Activated CD4-positive, alpha-beta T cell treated with anti-CD3 and anti-CD28 coated beads, Interleukin-2, Interleukin-6, amounts not matched to agents 100 ng/mL and 50 ng/mL, durations not matched to agents 16 hours and 8 hours (primary cell): ENCODE data around the gene SLC7A10.
"Not testable (repeated sequence)": the region's sequence is repeated elsewhere in the genome, so short reads cannot be mapped to it uniquely, and the experiment has no call there.

Experiments
- DNase-seq: peaks from one replicate; pipeline ENCODE4 v3.0.0-alpha.2; 2020

SLC7A10 gene

DNA sequence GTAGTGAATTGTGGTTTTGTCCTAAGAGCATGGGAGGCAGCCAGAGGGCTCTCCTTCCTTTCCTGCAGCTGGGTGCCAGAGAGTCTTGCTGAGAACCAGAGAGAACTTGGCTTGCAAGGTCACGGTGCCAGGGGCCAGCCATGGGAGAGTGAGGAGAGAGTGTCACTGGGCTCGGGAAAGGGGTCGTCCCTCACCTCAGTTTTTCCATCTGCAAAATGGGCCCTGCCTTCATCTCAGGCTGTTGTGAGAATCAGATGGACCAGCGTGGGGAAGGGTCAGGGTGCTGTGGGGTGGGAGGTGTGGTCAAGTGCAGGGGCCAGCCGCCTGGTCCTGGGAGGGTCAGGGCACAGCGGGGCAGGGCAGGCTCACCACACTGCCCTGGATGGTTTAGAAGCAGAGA, 24.2 kb downstream of the SLC7A10 start:
- no peak for DNase-seq

DNA sequence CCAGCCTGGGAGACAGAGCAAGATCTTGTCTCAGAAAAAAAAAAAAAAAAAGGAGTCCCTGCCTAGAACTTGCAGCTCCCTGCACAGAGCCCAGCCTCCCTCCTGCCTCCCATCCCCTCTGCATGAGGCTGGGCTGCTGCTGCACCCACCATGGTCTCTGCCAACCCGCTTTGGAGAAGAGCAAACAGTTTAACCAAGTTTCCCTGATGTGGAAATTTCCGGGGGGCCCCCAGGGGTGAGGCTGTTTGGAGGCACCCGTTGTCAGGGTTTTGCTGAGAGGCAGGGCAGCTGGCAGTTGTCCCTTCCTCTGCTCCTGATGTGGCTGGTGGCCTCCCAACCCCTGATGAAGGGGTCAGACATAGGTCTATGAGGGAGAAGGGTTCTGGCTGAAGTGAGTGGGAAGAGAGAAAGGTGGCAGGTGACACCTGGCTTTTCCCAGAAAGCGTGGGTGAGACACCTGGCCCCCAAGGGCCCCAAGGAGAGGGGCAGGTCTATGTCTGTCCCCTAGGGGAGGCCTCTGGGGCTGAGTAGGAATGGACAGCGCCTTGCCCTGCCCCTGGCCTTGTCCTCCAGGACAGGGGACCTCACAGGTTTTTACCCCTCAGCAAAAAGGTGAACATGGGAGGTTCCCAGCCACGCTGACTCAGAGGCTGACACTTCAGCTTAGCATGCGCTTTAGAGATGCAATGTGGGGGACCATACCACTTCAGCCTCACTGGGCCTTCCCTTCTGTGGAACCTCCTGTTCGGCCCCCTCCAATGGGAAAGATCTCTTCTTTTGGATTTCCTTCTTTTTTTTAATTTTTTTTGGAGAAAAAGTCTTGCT, 26.0 kb downstream of the SLC7A10 start:
- no peak for DNase-seq

- no peak for DNase-seq
These were observed 27.5 kb downstream of the SLC7A10 start for GRCh38 chr19:33198169-33198568.

GRCh38 chr19:33197591-33198000, 28.1 kb downstream of the SLC7A10 start:
- no peak for DNase-seq

DNA sequence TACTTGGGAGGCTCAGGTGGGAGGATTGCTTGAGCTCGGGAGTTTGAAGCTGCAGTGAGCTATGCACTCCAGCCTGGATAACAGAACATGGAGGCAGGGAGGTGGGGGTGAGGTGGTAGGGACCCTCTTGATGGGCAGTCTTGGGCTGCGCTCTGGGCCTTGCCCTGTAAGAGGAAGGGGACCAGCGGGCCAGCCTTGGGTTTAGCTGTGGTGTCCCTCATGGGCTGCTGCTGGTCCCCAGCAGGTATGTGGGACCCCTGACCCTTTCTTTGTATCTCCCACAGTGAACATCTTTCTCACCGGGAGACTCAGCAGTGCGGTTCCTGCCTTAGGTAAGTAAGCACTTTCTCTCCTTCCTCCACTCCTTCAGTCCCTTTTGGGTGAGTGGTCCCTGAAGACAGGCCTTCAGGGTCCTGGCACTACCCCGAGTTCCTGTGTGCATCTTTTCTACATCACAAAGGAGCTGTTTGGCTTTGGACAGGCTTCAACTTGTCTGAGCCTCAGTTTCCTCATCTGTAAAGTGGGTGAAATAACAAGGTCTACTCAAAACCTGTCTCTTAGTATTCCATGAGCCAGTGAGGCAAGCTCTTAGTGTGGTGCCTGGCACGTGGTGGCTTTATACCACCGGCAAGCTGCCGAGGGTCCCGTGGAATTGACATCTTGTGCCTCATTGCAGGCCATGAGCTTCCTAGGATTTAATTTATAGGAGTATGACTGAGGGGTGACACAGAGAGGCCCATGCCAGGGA, 29.0 kb downstream of the SLC7A10 start:
- no peak for DNase-seq

- DNase-seq = no peak
These were observed 29.9 kb downstream of the SLC7A10 start for GRCh38 chr19:33195645-33196347.

DNA sequence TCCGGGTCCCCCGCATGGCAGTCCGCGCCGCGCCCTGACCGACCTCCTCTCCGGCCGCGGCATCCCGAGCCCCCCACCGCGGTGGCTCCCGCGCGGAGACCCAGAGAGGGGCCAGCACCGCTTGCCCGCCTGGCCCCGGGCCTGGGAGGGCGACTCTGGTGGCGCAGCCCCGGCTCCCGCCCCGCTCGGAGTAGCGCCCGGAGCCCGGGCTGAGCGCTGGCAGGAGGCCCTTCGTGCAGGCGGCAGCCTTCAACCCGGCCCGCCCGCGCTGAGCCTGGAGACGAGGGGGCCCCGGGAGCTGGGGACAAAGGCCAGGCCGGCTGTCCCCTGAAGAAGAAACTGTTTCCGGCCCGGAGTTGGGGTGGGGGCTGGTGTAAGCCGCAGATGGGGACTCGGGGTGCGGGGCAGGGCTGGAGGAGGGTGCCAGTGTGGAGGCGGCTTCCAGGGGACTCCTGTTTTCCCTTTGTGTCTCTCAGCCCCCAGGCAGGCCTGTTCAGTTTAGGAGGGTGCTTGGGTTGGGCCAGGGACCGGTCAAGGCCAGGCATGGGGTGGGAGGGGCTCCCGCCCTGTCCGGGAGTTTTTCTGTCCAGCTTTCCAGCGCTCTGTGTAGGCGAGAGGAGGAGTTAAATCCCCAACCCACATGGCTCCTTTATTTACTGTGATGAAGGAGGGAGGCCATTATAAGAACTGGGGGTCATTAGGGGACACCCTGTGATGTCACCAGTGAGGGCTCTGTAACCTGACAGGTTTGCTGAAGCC, 30.6 kb downstream of the SLC7A10 start:
- no peak for DNase-seq

GRCh38 chr19:33194532-33194885, 31.1 kb downstream of the SLC7A10 start:
- DNase-seq = no peak

GRCh38 chr19:33193865-33194362, 31.7 kb downstream of the SLC7A10 start, which contains the start of gene LRP3:
TSS of gene LRP3 (plus strand) at chr19:33194330. CDS start at chr19:33194786, 456 bp downstream.
- DNase-seq = no peak

DNA sequence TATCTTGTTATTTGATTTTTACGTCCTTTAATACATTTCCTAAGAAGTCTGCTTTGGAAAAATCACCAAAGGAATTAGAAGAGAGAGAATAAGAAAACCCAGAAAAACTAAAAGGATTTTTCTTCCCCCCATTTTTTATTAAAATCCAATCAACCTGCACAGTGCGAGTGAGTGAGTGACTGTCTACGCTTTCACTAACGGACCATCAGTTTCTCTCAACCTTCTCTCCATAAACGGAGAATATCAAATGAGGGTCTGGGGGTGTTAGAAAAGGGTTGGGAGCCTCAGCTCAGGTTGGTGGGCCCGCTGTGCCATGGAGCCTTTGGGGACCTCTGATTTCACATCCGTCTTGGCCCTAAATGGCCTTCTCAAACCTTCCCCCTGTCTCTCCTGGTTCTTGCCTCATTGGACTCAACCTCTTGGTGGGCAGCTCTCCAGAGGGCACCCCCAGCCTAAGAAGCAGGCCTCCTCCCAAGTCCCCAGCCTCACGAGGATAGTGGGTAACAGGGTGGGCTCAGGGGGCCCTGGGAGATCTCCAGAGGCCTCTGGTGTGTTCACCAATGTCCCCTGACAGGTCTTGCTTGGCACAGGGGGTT, 32.3 kb downstream of the SLC7A10 start:
- no peak for DNase-seq

DNA sequence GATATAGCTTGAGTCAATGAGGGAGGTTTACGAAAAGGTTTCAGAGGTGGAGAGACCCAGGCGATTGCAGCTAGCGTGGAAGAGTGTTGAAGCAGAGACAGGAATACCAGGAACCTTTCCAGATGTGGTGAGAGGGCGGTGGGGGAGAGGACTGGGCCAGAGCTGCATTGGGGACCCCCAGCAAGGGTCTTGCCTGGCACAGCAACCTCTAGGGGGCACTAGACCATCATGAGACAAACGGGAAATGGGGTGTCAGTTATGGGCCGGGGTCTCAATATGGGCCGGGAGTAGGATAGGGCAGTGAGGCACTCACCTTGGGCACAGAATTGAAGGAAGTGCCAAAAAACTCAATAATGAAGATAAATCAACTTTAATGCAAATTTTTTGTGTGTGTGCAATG, 33.6 kb downstream of the SLC7A10 start:
- DNase-seq = no peak

GRCh38 chr19:33191501-33191900, 34.1 kb downstream of the SLC7A10 start:
- no peak for DNase-seq

GRCh38 chr19:33191092-33191491, 34.6 kb downstream of the SLC7A10 start:
- not testable (repeated sequence) for DNase-seq

DNA sequence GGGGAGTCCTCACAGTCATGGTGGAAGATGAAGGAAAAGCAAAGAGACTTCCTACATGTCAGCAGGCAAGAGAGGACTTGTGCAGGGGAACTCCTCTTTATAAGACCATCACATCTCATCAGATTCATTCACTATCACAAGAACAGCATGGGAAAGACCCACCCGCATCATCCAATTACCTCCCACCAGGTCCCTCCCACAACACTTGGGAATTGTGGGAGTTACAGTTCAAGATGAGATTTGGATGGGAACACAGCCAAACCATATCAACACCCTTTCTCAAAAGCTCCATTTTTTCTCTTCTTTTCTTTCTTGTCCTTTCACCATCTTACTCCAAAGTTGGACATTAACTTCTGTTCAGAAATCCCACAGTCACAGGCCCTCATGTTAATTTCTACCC, 36.2 kb downstream of the SLC7A10 start:
- DNase-seq = no peak

GRCh38 chr19:33187183-33187540, 38.5 kb downstream of the SLC7A10 start:
- no peak for DNase-seq

- no peak for DNase-seq
These were observed 39.0 kb downstream of the SLC7A10 start for GRCh38 chr19:33186431-33187182.

- no peak for DNase-seq
These were observed 48.2 kb downstream of the SLC7A10 start for GRCh38 chr19:33177417-33177979.

DNA sequence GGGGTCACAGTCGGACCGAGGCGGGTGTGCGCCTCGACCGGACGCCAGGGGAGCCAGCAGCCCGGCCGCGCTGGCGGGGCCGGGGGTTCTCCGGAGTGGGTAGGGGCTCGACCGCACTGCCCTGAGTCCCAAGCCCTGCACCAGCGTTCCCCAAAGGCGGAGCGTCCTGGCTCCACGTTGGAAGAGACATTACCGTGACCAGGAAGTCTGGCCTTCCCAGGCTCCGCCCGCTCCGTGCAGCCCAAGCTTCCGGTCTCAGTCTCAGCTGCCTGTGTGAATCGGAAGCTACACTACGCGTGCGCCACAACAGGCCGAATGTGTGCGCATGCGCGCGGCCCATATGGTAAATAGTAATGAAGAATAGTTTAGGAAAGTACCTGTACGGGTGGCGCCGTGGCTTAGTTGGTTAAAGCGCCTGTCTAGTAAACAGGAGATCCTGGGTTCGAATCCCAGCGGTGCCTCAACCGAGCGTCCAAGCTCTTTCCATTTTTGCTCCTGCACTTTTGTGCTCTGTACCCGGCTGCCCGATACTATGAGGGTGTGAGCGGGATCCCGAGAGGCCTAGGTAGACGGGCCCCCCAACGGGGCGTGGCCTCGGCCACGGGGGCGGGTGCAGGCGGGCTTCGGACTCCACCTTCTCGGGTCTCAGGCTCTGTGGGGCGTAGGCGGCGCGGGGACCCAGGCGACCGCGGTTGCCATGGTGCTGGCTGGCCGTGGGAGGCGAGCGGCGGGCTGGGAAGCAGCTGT, 48.8 kb downstream of the SLC7A10 start:
- DNase-seq = peak; percentile 99

GRCh38 chr19:33175886-33176669, 49.6 kb downstream of the SLC7A10 start:
- DNase-seq = peak; percentile 30
